IPS-NIHi11 (cell line): Measurements from ENCODE around the gene PDCD10.

Experiments
- DNase-seq: peaks from one replicate; pipeline ENCODE4 v3.0.0; 2012; ENCODE audit warnings: mixed read lengths, low spot score

Gene PDCD10

GRCh38 chr3:167734498-167735232 lies at the start of gene PDCD10:
Gene PDCD10 (minus strand): TSS chr3:167734892. CDS start chr3:167720157, 14,735 bp downstream.
- DNase-seq, result peak; percentile 88

GRCh38 chr3:167783781-167784180 lies 49.1 kb upstream of the PDCD10 start:
- no peak for DNase-seq

GRCh38 chr3:167780214-167780883 lies 45.7 kb upstream of the PDCD10 start:
- no peak for DNase-seq

GRCh38 chr3:167777356-167777755 lies 42.7 kb upstream of the PDCD10 start:
- DNase-seq, result no peak

GRCh38 chr3:167776066-167776685 lies 41.5 kb upstream of the PDCD10 start:
- no peak for DNase-seq

GRCh38 chr3:167773584-167773983 lies 38.9 kb upstream of the PDCD10 start:
- DNase-seq, result no peak

- DNase-seq, result no peak
Measured at GRCh38 chr3:167772992-167773391, 38.3 kb upstream of the PDCD10 start.

GRCh38 chr3:167762296-167762695 lies 27.6 kb upstream of the PDCD10 start:
- no peak for DNase-seq

- no peak for DNase-seq
Measured at GRCh38 chr3:167761302-167761701, 26.6 kb upstream of the PDCD10 start.

GRCh38 chr3:167754049-167754448 lies 19.4 kb upstream of the PDCD10 start:
- no peak for DNase-seq

GRCh38 chr3:167750272-167750971 lies 15.7 kb upstream of the PDCD10 start:
- no peak for DNase-seq

- no peak for DNase-seq
Measured at GRCh38 chr3:167749728-167750127, 15.0 kb upstream of the PDCD10 start.

- no peak for DNase-seq
Measured at GRCh38 chr3:167749209-167749608, 14.5 kb upstream of the PDCD10 start.

- no peak for DNase-seq
Measured at GRCh38 chr3:167743799-167744198, 9.1 kb upstream of the PDCD10 start.

GRCh38 chr3:167742338-167742737 lies 7.6 kb upstream of the PDCD10 start:
- no peak for DNase-seq

GRCh38 chr3:167740961-167741587 lies 6.4 kb upstream of the PDCD10 start:
- peak; percentile 45 for DNase-seq

GRCh38 chr3:167739190-167739810 lies 4.6 kb upstream of the PDCD10 start:
- no peak for DNase-seq

- no peak for DNase-seq
Measured at GRCh38 chr3:167738037-167738436, 3.3 kb upstream of the PDCD10 start.

GRCh38 chr3:167736997-167737396 lies 2.3 kb upstream of the PDCD10 start:
- DNase-seq, result no peak

GRCh38 chr3:167736264-167736787 lies 1.6 kb upstream of the PDCD10 start:
- DNase-seq, result no peak
